IPS-NIHi11 (cell line): ENCODE results near the gene COMMD3.
A peak's percentile ranks its signal among the peaks of the same experiment; 100 is the strongest.
"Not testable (repeated sequence)": the region's sequence is repeated elsewhere in the genome, so short reads cannot be mapped to it uniquely, and the experiment has no call there.

ENCODE experiments used
- DNase-seq: peaks from one replicate; pipeline ENCODE4 v3.0.0; 2012; ENCODE audit warnings: mixed read lengths, low spot score

COMMD3 gene

DNA sequence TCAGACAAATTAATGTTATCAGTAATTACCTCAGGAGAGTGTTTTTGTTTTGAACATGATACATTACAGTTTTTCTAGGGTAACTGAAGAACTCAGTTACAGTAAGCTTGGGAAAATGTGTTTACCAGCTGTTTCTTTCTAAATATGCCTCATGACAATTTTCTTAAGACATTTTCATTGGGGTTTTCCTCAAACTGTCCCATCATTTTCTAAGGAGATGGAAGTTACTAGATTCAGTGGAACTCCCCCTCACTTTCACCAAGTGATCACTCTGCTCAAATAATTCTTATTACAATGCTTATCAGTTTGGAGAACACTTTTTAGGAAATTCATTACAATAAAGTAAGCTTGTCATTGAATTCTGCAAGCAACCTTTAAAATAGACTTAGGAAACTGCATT lies 22.7 kb downstream of the COMMD3 start:
- DNase-seq: no peak

DNA sequence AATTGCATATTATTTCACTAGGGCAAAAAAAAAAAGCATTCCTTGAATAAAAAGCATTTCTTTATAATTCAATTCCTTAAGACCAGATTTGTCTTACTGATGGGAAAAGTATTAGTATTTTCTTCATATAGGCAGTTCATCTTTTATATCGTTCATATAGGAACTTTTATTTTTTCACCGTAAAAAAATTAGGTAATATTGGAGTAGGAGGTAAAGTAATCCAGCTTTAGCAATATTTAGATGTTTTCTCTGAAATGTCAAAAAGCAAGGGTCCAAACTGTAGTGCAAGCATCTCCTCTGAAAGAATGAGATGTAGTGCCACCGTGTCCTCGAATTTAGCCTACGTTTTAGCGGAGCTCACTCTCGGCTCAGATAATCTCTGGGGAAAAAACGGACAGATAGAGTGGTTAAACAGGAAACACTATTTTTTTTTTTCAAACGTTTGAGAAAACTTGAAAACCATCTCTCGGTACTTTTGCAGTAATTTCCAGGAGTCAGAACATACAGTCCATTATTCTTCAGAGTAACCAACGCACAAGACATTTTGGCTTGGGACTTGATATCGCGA lies 23.7 kb downstream of the COMMD3 start:
- no peak for DNase-seq

DNA sequence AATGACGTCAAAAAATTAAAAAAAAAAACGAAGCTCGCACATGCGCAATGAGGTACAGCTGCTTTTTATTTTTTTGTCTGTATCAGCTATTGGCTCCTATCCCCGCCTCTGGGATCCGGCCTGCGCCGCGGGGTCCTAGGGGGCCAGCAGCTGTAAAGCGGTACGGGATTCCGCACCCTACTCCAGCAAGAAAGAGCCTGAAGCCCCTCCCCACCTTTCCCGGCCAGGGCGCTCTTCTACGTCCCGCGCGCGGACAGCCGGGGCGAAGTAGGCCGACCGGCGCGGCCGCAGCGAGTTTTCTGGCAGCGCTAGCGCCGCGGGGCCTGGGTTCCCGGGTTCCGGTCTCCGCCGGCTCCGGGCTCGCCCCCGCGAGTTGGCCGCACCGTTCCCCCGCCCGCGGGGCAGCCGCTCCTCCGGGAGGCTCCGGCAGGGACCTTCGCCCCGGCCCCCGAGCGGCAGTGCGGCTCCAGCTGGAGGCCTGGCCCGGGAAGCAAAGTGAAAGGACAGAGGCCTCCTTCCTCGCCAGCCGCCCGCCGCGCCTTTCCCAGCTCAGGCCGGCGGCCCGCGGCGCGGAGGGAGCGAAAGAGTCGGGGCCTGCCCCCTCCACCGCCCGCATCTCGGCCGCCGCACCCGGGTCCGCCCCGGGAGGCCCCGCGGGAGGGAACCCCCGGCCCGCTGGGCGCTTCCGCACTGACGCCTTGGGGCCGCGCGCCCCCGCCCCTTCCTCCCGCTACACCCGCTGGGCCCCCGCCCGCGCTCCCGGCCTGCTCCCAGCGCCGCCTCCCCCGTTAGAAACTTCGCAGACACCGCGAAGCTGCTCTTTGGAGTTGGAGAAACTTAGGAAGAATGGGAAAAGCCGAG lies 24.4 kb downstream of the COMMD3 start:
- DNase-seq: peak; percentile 66

DNA sequence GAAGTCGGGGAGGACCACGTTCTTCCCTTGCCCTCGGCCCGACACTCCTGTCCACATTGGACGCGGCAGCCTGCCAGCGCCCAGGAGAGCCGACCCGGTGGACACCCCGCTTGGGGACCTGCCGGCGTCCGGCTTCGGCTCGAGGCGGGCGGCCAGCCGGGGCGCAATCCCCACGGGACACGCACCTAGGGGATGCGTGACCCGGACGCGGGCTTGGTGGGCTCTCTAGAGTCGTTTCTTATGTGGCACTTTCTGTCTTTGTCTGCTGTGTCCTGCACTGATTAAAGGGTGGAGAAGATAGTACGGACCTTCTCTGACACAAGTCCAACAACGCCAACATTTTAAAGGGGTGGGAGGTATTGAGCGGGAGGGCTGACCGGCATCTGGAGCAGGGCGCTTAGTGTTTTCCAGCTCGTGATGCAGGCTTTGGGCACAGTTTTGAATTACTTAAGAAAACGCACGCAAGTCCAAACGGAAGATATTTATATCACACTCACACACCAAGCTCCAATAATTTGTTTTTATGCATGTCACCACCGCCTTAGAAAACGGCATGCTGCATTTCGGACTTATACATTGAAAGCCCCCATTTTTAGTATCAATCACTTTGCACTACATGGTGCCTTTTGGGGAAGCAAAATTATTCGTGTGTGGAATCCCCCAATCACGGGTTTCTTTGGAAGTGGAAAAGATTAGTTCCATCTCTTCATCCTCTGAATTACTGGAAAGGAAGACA lies 25.2 kb downstream of the COMMD3 start:
- DNase-seq: no peak

DNA sequence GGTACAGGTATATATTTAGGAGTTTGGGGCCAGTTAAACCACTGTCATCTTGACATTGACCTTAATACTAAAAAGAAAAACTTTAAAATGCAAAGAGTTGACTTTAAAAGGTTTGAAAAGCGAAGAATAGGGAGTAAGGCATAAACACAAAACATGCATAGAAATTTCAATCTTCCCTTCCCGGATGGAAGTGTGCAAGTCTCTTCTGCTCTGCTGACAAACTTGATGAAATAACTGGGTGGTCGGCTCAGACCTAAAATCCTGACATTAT lies 25.7 kb downstream of the COMMD3 start:
- no peak for DNase-seq

DNA sequence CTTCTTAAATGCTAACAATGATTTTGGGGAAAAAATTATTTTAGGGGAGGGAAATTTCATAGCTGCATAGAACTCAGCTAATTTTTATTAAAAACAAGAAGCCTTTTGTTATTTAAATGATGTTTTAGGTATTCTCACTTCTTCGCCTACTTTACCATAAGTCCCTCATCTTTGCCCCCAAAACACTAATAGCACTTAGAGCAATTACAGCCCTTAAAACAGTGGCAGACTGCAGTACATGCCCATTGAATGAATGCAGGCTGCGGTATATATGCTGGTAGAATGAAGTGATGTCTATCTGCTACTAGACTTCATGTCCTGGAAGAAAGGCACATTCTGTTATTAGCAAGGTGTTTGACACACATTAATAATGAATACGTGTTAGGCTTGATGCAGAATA lies 26.2 kb downstream of the COMMD3 start:
- DNase-seq: no peak

DNA sequence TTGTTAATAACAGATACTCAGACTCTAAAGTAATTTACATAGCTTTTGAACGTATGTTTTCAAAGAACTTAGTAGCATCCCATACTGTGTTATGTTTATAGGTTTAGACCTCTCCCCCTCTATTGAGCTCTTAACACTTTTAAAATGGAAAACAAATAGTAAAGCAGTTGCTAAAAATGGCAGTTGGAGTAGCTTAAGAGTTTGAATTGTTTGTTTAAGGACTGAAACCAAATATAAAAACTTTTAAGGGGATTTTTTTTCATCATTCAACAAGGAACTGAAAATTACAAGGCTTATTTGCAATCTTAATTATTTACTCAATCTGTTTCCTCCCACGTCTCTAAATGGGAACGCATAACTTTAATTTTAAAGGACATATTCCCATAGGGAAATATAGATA lies 27.5 kb downstream of the COMMD3 start:
- DNase-seq: no peak

DNA sequence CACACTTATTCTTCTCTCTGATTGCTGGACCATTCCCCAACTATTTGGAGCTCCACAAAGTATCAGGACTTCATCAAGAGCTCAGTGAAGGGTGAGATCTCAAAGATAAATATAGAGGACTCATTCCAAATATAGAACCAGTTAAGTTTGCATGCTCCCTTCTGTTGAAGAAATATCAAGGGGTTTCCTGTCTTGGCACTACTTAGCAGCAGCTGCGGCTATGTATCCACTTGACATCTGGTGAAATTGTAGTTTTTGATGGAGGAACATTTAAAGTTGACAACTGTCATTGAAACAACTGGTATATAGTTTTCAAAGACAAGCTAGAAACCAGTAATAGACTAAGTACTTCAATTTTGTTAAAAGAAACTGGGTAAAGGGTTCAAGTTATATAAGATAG lies 28.1 kb downstream of the COMMD3 start:
- DNase-seq: no peak

DNA sequence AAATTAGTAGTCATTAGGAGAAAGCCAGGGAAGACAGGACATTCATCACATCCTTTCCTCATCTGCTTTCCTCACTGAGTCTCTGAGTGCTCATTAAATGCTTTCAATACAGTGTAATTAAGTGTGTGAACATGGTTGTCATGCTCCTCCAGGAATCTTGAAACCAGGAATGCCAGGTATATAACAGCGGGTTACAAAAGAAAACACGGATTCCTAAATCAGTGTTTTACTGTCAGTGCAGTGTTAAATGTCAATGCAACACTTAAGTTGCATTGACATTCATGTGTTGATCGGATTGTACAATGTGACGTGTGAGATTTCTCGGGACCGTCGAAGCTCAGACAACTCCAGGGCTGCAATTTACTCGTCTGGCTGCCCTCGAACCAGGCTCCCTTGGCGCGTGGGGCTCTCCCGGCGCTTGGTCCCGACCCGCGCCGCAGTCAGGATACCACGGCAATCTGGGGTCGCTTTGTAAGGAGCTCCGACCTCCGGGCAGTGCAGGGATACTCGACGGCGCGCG lies 28.7 kb downstream of the COMMD3 start:
- DNase-seq: no peak

DNA sequence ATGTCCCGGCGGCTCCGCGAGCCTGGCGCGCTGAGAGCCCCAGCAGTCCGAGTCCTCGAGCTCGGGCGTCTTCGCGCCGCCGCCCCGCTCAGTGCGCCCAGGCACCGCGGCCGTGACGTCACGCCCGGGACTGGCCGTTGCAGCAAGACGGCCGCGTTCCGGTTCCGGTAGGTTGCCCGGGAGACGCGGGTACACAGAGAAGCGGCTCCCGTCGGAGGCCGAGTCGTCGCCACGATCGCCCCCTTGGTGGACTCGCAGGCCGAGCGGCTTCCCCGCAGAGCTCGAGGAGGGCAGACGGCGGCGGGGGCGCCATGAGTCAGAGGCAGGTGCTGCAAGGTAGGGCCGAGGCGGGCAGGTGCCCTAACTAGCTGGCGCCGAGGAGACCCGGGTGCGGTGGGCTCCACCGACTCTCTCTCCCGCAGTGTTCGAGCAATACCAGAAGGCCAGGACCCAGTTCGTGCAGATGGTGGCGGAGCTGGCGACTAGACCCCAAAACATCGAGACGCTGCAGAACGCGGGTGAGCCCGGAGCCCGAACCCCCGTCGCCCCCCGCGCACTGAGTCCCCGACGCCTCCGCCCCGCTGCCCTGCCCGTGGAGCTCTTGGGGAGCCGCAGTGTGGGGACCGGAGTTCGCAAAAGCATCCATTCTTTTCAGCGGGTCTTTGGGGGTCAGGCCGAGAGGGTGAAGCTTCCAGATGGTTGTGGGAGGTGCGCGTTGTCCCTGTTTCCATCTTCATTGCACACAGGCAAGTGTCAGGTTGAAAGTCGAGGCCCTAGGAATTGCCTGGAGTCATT lies 29.3 kb downstream of the COMMD3 start, which contains the start of gene SPAG6:
SPAG6 (plus strand) TSS at position 196 of the 795 bp plus-strand sequence; CDS start at position 312, 116 bp downstream.
- DNase-seq: peak; percentile 75

DNA sequence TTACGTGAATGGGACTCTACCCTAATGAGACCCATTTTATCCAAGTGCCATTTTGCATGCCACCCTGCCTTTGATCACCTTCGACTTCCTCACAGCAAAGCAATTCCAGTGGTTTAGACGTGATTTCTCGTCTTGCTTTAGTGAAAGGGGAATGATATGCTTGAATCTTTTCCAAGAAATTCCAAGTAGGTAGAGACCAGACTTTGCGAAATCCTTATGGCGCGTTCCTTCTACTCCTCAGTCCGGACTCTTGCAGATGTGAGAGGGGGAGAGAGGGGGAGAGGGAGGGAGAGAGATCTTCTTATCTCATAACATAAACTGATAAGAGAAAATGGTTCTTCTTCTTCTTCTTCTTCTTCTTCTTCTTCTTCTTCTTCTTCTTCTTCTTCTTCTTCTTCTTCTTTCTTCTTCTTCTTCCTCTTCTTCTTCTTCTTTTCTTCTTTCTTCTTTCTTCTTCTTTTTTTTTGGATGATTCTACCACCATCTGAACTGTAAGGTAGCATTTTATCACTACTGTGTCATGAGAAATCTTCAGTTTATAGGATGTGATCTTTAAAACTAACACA lies 30.0 kb downstream of the COMMD3 start:
- no peak for DNase-seq

DNA sequence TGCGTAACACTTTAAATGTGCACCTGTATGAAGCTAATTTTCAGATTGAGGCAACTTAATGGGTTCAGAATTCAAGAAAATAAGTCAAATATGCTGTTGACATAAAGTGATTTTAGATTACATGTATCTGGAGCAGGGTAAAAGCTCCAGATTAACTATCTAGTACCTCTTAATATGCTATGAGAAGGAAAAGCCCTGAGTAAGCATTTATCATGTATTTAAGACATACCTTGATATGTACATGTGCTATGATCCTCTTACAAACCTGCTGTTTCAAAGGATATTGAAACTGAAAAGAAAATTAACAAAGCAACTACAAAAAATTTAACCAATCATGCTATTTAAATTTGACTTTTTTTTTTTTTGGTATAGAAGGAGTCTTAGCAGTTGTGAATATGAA lies 33.6 kb downstream of the COMMD3 start:
- no peak for DNase-seq

DNA sequence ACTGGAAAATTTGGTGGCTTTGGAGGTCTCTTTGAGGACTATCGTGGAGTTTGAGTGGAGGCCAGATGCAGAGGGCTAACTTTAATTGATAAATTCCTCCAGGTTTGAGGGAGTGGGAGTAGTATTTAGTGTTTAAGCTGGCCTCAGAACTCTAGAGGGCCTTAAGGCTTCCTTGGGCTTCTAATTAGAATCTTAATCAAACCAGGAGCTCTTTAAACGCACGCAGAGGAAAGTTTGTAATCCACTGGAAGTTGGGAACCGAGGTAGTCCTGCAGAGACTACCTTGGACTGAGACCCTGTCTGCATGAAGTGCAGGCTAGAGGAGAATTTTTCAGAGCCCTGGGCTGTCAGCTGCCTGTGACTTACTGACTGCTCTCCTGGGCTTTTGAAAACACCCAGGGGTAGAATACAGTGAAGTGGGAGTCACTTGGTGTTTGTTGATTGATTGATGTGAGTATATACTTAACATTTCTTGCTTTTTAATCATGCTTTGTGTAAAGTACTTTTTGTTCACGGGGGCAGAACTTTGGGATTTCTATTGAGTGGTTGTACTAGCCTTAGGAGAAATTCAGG lies 35.0 kb downstream of the COMMD3 start:
- no peak for DNase-seq

DNA sequence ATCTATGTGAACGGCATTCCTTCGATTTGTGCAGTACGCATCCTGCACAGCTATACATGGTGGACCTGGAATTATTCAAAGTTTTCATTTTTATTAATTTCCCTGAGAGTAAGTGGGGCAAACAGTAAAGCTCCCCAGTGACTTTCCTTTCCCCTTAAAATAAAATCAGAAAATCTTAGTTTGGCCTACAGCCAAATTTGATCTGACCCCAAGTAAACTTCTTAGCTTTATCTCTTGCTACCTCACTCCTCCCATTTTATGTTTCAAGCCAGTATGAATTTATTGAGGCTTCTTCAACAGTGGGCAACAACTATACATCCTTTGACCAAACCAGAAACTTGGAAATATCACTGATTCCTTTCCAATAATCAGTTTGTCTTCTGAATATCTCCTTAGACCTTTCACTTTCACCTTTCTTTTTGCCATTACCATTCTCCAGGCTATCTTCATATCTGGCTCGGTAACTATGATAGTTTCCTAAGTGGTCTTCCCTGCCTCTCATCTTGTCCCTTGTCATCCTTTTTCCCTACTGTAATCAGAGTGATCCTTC lies 40.2 kb downstream of the COMMD3 start:
- DNase-seq: no peak

DNA sequence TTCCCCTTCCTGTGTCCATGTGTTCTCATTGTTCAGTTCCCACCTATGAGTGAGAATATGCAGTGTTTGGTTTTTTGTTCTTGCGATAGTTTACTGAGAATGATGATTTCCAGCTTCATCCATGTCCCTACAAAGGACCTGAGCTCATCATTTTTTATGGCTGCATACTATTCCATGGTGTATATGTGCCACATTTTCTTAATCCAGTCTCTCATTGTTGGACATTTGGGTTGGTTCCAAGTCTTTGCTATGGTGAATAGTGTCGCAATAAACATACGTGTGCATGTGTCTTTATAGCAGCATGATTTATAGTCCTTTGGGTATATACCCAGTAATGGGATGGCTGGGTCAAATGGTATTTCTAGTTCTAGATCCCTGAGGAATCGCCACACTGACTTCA lies 41.6 kb downstream of the COMMD3 start:
- DNase-seq: not testable (repeated sequence)

DNA sequence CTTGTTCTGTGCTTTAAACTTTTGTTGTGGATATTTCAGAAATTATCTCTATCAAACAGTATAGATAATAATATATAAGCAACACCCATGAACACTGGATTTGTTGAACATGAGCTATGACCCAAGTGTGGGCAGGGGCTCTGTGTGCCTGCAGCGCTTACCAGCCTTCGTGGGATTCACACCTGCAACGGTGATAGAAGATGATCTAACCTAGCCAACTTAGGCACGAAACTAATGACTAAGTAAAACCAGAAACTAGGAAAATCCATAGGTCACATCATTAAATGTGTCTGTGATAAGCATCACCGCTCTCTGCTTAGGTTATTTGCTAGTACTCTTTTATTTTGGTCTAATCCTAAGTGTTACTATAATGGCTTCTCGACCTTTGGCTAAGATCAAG lies 47.1 kb downstream of the COMMD3 start:
- no peak for DNase-seq

DNA sequence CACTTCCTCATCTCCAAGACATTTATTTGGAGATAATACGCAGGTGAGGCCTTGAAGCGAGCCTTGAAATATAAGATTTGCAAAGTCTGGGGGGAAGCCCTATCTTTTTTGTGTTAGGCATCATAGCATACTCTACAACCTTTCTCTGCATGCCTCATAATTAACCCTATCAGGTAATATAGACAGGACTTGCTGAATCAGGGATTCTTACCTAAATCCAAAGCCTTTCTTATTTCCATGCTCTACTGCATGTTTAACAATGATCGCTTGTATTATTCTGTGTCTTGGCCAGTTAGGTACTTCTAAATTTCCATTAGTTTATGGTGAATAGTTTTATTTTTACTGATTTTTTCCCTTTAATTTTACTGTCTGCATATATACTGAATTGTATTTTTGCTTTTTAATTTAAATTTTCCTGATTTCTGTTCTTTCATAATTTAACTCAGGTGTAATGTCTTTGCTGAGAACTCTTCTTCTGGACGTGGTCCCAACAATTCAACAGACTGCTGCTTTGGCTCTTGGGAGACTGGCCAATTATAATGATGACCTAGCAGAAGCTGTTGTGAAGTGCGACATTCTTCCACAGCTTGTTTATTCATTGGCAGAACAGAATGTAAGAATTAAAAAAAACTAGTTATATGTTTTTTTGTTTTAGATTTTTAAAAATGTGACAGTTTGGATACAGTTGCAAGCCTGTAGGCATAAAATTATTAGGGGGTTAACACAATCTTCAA lies 48.4 kb downstream of the COMMD3 start:
- no peak for DNase-seq

DNA sequence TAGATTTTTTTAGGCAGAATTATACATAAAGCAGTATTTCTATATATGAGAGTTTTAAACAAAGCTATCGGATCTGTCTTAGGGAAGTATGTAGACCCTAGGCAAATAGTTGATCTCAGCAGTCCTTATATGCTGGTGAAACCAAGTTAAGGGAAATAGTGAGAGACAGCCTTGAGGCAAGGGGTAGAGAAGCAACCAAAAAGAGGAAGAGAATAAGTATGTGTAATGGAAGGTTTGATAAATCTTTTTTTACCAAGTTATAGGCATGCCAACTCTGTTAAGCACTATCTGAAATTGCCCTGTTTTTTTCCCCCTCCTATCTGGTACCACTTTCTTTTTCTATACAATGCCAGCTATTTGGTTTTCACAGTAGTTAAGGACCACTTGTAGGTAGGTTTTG lies 49.0 kb downstream of the COMMD3 start:
- DNase-seq: no peak

DNA sequence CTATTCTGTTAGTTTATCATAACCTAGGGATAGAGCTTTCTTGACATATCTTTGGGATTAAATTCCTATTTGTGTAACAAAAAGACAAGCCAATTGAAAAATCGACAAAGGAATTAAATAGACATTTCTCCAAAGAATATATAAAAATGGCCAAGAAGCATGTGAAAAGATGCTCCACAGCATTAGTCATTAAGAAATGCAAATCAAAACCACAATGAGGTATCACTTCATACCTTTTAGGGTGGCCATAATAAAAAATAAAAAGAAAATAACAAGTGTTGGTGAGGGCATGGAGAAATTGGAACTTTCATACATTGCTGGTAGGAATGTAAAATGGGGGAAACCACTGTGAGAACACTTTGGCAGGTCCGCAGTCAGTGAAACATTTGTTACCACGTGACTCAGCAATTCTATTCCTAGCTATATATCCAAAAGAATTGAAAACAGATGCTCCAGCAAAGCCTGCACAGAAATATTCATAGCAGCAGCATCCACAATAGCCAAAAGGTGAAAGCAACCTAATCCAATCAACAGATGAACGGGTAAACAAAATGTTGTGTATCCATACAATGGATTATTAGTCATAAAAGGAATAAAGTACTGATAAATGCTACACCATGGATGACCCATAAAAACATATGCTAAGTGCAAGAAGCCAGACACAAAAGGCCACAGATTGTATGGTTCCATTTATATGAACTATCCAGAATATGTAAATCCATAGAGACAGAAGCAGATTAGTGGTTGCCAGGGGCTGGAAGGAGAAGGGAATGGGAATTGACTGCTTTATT lies 49.7 kb downstream of the COMMD3 start:
- no peak for DNase-seq

DNA sequence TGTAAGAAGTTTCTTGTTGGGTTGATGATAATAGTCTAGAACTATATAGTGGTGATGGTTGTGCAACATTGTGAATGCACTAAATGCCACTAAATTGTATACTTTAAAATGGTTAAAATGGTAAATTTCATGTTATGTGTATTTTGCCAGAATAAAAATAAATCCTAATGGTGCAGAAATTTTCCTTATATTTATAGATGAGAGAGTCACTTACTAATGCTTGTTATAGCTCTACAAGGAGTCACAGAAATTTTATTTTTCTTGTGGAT lies 50.2 kb downstream of the COMMD3 start:
- DNase-seq: no peak
